ENCODE measurements around the gene CHRDL2. TPM values are rescaled to one million over a fixed set of nuclear protein-coding genes. Genes with fewer than 3 reads are reported as not detected.
A peak's percentile ranks its signal among the peaks of the same experiment; 100 is the strongest.

The CHRDL2 gene
- total and polyA plus RNA-seq, 2 donors (not counting 3 experiments of a cell fraction or from before 2014, with no cell fraction given), result not detected

- BruUV-seq (replicated peaks), result no TSS peak
- TF ChIP-seq JUN (IDR thresholded peaks at IDR 0.05; ENCODE audit: borderline replicate concordance, insufficient read depth, insufficient read length, low read depth) (no peak), POLR2AphosphoS5 (IDR thresholded peaks at IDR 0.05; ENCODE audit: insufficient read depth, low read depth, low read length) (no peak), CTCF (IDR thresholded peaks at IDR 0.05; ENCODE audit: extremely low read depth in 1 of 2, insufficient read depth in 1 of 2, low read depth in 1 of 2, low read length in 2 of 2) (peak; percentile 92), FOS (IDR thresholded peaks at IDR 0.05; ENCODE audit: borderline replicate concordance, insufficient read depth, low read length) (no peak), GATA2 (IDR thresholded peaks at IDR 0.05; ENCODE audit: insufficient read depth, insufficient read length, low read depth, low read length) (no peak), POLR2A (IDR thresholded peaks at IDR 0.05; ENCODE audit: low read depth, low read length) (no peak), MYC (IDR thresholded peaks at IDR 0.05; ENCODE audit: low read depth, low read length) (no peak)
- intact Hi-C loops (cut with micrococcal nuclease) (loop anchor here (1.0 to 2.0 kb wide), 2 partner anchors 24 to 168 kb away; no protein-coding TSS in a partner anchor), dilution Hi-C loops (cut with MboI; ENCODE audit: extremely low pct_ligation_motif_present, low sequenced_read_pairs) (loop anchor here (25.0 kb wide), 1 partner anchor 160 kb away; no protein-coding TSS in a partner anchor)
- Histone ChIP-seq H3K4me1 (ENCODE audit: control insufficient read depth, extremely low read depth, insufficient read depth, low read length) (peaks cover 2% of the 10 kb centered on the region), H3K27me3 (ENCODE audit: control insufficient read depth in 2 of 2, insufficient read depth in 2 of 2, low read length in 2 of 2) (no peaks in the 10 kb centered on the region), H3K4me2 (ENCODE audit: insufficient read depth, low read length) (no peak overlapping the region), H3K9me1 (replicated peaks; ENCODE audit: control insufficient read depth, extremely low read depth, insufficient read depth, low read length) (no peaks in the 10 kb centered on the region), H3K27ac (ENCODE audit: insufficient read depth, low read depth, low read length) (no peak overlapping the region), H4K20me1 (replicated peaks; ENCODE audit: control insufficient read depth, extremely low read depth, insufficient read depth, low read length) (no peaks in the 10 kb centered on the region), H3K4me3 (replicated peaks in 1 of 3; ENCODE audit: insufficient read depth in 1 of 3, low read depth in 1 of 3, low read length in 3 of 3) (no peak overlapping the region), H3K9ac (replicated peaks; ENCODE audit: extremely low read depth, insufficient read depth, low read length) (no peak overlapping the region), H2AFZ (ENCODE audit: low read depth, low read length) (no peak overlapping the region), H3K36me3 (ENCODE audit: control insufficient read depth in 2 of 2, extremely low read depth in 1 of 2, insufficient read depth in 2 of 2, low read length in 2 of 2) (no peaks in the 10 kb centered on the region), H3K79me2 (ENCODE audit: control insufficient read depth, insufficient read depth, low read length) (no peaks in the 10 kb centered on the region), H3K9me3 (replicated peaks; ENCODE audit: control insufficient read depth, insufficient read depth, low read length) (no peaks in the 10 kb centered on the region)
- POLR2A ChIA-PET, result interaction anchor here (1.0 kb wide), 1 partner anchor 37 kb away, joined by 3 read pairs; no protein-coding TSS in a partner anchor
- CTCF ChIA-PET, result interaction anchor here (0.6 to 7.1 kb wide), 64 partner anchors 9 to 546 kb away, joined by 3 to 191 read pairs (median 4); partner anchors contain the start of gene POLD3
- DNase-seq (ENCODE audit: low read depth, low spot score) (peak; percentile 73), FAIRE-seq (peak; percentile 89)
These were observed 28.7 kb downstream of the CHRDL2 start for GRCh38 chr11:74702383-74703007.
